Measurements from ENCODE around the gene SYNJ2. TPM values are rescaled to one million over a fixed set of nuclear protein-coding genes. Genes with fewer than 3 reads are reported as not detected.

Gene SYNJ2
- total RNA-seq, 1 donor from 2014 or later = 31.8 TPM

GRCh38 chr6:158087224-158087867, 105.7 kb downstream of the SYNJ2 start:
- Histone ChIP-seq H3K27ac (ENCODE audit: low read depth, low read length) (peak overlapping the region; percentile 50), H3K4me1 (ENCODE audit: insufficient read depth, low read length) (peaks cover 31% of the 10 kb centered on the region), H4K20me1 (ENCODE audit: insufficient read depth, low read length) (peaks cover 46% of the 10 kb centered on the region), H3K9me3 (ENCODE audit: insufficient read depth, low read depth, low read length) (no peaks in the 10 kb centered on the region), H3K4me3 (ENCODE audit: insufficient read depth, low read depth, low read length) (no peak overlapping the region), H3K36me3 (ENCODE audit: insufficient read depth, low read length) (peaks cover 79% of the 10 kb centered on the region), H3K4me2 (ENCODE audit: low read length) (no peak overlapping the region), H3K79me2 (ENCODE audit: insufficient read depth, low read length) (peaks cover 27% of the 10 kb centered on the region), H2AFZ (ENCODE audit: low read depth, low read length) (no peak overlapping the region), H3K27me3 (ENCODE audit: insufficient read depth, low read length) (no peaks in the 10 kb centered on the region), H3K9ac (ENCODE audit: low read length) (peak overlapping the region; percentile 3)
- TF ChIP-seq EZH2 (IDR thresholded peaks at IDR 0.05; ENCODE audit: insufficient read depth, low read length) = no peak
- no peak for TF ChIP-seq CTCF (IDR thresholded peaks at IDR 0.05; ENCODE audit: insufficient read depth, low read depth, low read length)
- Mint-ChIP-seq H3K9me3 (ENCODE audit: unreplicated experiment) (no peaks in the 10 kb centered on the region), H3K36me3 (ENCODE audit: low read depth, unreplicated experiment) (peaks cover 42% of the 10 kb centered on the region), H3K27me3 (ENCODE audit: low read depth, unreplicated experiment) (no peaks in the 10 kb centered on the region), H3K4me3 (ENCODE audit: unreplicated experiment) (no peak overlapping the region), H3K4me1 (ENCODE audit: low read depth, unreplicated experiment) (peaks cover 16% of the 10 kb centered on the region), H3K27ac (ENCODE audit: unreplicated experiment) (no peak overlapping the region)
- FAIRE-seq (no peak), DNase-seq (ENCODE audit: low read depth) (no peak)

GRCh38 chr6:158092806-158093205, 111.1 kb downstream of the SYNJ2 start:
- TF ChIP-seq CTCF (IDR thresholded peaks at IDR 0.05; ENCODE audit: insufficient read depth, low read depth, low read length) (no peak), EZH2 (IDR thresholded peaks at IDR 0.05; ENCODE audit: insufficient read depth, low read length) (no peak)

GRCh38 chr6:158095031-158095430, 113.4 kb downstream of the SYNJ2 start:
- no peak overlapping the region for H2AFZ ChIP-seq (ENCODE audit: low read depth, low read length)
- H3K79me2 ChIP-seq (ENCODE audit: insufficient read depth, low read length) = peaks cover 9% of the 10 kb centered on the region
- H4K20me1 ChIP-seq (ENCODE audit: insufficient read depth, low read length) = peaks cover 20% of the 10 kb centered on the region
- H3K4me1 ChIP-seq (ENCODE audit: insufficient read depth, low read length) = no peaks in the 10 kb centered on the region
- H3K9me3 ChIP-seq (ENCODE audit: insufficient read depth, low read depth, low read length) = no peaks in the 10 kb centered on the region
- H3K27me3 ChIP-seq (ENCODE audit: insufficient read depth, low read length) = no peaks in the 10 kb centered on the region
- H3K27me3 Mint-ChIP-seq (ENCODE audit: low read depth, unreplicated experiment) = no peaks in the 10 kb centered on the region
- H3K4me3 ChIP-seq (ENCODE audit: insufficient read depth, low read depth, low read length) = no peak overlapping the region
- H3K9ac ChIP-seq (ENCODE audit: low read length) = no peak overlapping the region
- no peaks in the 10 kb centered on the region for H3K9me3 Mint-ChIP-seq (ENCODE audit: unreplicated experiment)
- H3K36me3 ChIP-seq (ENCODE audit: insufficient read depth, low read length) = peaks cover 76% of the 10 kb centered on the region
- no peak overlapping the region for H3K4me3 Mint-ChIP-seq (ENCODE audit: unreplicated experiment)
- H3K27ac Mint-ChIP-seq (ENCODE audit: unreplicated experiment) = no peak overlapping the region
- H3K4me1 Mint-ChIP-seq (ENCODE audit: low read depth, unreplicated experiment) = no peaks in the 10 kb centered on the region
- DNase-seq (ENCODE audit: low read depth) = no peak
- peaks cover 34% of the 10 kb centered on the region for H3K36me3 Mint-ChIP-seq (ENCODE audit: low read depth, unreplicated experiment)
- no peak for FAIRE-seq
- H3K4me2 ChIP-seq (ENCODE audit: low read length) = no peak overlapping the region
- TF ChIP-seq CTCF (IDR thresholded peaks at IDR 0.05; ENCODE audit: insufficient read depth, low read depth, low read length) (no peak), EZH2 (IDR thresholded peaks at IDR 0.05; ENCODE audit: insufficient read depth, low read length) (no peak)
- H3K27ac ChIP-seq (ENCODE audit: low read depth, low read length) = no peak overlapping the region

More at GRCh38 chr6:158092806-158093205, 111.1 kb downstream of the SYNJ2 start:
- H3K4me1 Mint-ChIP-seq (ENCODE audit: low read depth, unreplicated experiment) = no peaks in the 10 kb centered on the region
- no peak overlapping the region for H2AFZ ChIP-seq (ENCODE audit: low read depth, low read length)
- peaks cover 36% of the 10 kb centered on the region for H4K20me1 ChIP-seq (ENCODE audit: insufficient read depth, low read length)
- FAIRE-seq (no peak), DNase-seq (ENCODE audit: low read depth) (no peak)
- H3K27me3 ChIP-seq (ENCODE audit: insufficient read depth, low read length) = no peaks in the 10 kb centered on the region
- peaks cover 18% of the 10 kb centered on the region for H3K79me2 ChIP-seq (ENCODE audit: insufficient read depth, low read length)
- H3K9ac ChIP-seq (ENCODE audit: low read length) = no peak overlapping the region
- H3K4me3 ChIP-seq (ENCODE audit: insufficient read depth, low read depth, low read length) = no peak overlapping the region
- no peaks in the 10 kb centered on the region for H3K27me3 Mint-ChIP-seq (ENCODE audit: low read depth, unreplicated experiment)
- peaks cover 42% of the 10 kb centered on the region for H3K36me3 Mint-ChIP-seq (ENCODE audit: low read depth, unreplicated experiment)
- H3K9me3 Mint-ChIP-seq (ENCODE audit: unreplicated experiment) = no peaks in the 10 kb centered on the region
- H3K36me3 ChIP-seq (ENCODE audit: insufficient read depth, low read length) = peaks cover 79% of the 10 kb centered on the region
- no peak overlapping the region for H3K27ac Mint-ChIP-seq (ENCODE audit: unreplicated experiment)
- no peak overlapping the region for H3K4me2 ChIP-seq (ENCODE audit: low read length)
- no peaks in the 10 kb centered on the region for H3K4me1 ChIP-seq (ENCODE audit: insufficient read depth, low read length)
- H3K4me3 Mint-ChIP-seq (ENCODE audit: unreplicated experiment) = no peak overlapping the region
- no peaks in the 10 kb centered on the region for H3K9me3 ChIP-seq (ENCODE audit: insufficient read depth, low read depth, low read length)
- no peak overlapping the region for H3K27ac ChIP-seq (ENCODE audit: low read depth, low read length)

All from astrocyte (in vitro differentiated cells and primary cell).